ENCODE data around the gene UGT2B28. TPM values are rescaled to one million over a fixed set of nuclear protein-coding genes. Genes with fewer than 3 reads are reported as not detected.
"Not testable (repeated sequence)": the region's sequence is repeated elsewhere in the genome, so short reads cannot be mapped to it uniquely, and the experiment has no call there.

UGT2B28 gene
- total RNA-seq: not detected
- polyA plus RNA-seq (ENCODE audit: insufficient read length in 6 of 6): under 1 TPM in 4 of 6 donors, not detected in 2; 0.12 to 0.91 (median 0.65) TPM
- long read RNA-seq, donor 1: 0 reads
- long read RNA-seq, donor 2: 0 reads
- long read RNA-seq, donor 3: 0 reads
- long read RNA-seq, donor 4: 0 reads
- long read RNA-seq, donor 5: 0 reads
- long read RNA-seq, donor 6: 0 reads
- long read RNA-seq, donor 7: 0 reads
- long read RNA-seq, donor 8: 0 reads
- long read RNA-seq, donor 9: 0 reads
- long read RNA-seq, donor 10: 0 reads
- long read RNA-seq, donor 11: 0 reads
- long read RNA-seq, donor 12: 0 reads

- H3K27ac ChIP-seq; DNase-seq; H3K27me3 ChIP-seq; H3K4me1 ChIP-seq; ATAC-seq; H3K4me3 ChIP-seq; H3K9me3 ChIP-seq; H3K36me3 ChIP-seq; intact Hi-C loops (cut with DNase I): not testable (repeated sequence)
Observed at GRCh38 chr4:69280081-69280480, at the start of gene UGT2B28. UGT2B28 (plus strand) TSS chr4:69280475; CDS start chr4:69280501, 26 bp downstream.

GRCh38 chr4:69239092-69239491, 41.2 kb upstream of the UGT2B28 start:
- no peak for TF ChIP-seq CTCF (IDR thresholded peaks at IDR 0.05)
- no peak for DNase-seq
- no peaks in the 10 kb centered on the region for H3K27me3 ChIP-seq

GRCh38 chr4:69239557-69240168, 40.6 kb upstream of the UGT2B28 start:
- Histone ChIP-seq H3K4me1 (no peaks in the 10 kb centered on the region), H3K27ac (no peak overlapping the region)
- ATAC-seq: no peak

More at GRCh38 chr4:69239092-69239491, 41.2 kb upstream of the UGT2B28 start:
- no peaks in the 10 kb centered on the region for H3K36me3 ChIP-seq
- H3K4me3 ChIP-seq: no peak overlapping the region
- no peak overlapping the region for H3K27ac ChIP-seq
- intact Hi-C loops (cut with DNase I): no loop called here
- H3K9me3 ChIP-seq: peaks cover 0 to 5% of the 10 kb centered on the region in 2 donors
- no peak for ATAC-seq
- H3K4me1 ChIP-seq: no peaks in the 10 kb centered on the region

GRCh38 chr4:69240787-69241186, 39.5 kb upstream of the UGT2B28 start:
- intact Hi-C loops (cut with DNase I); H3K4me1 ChIP-seq; H3K27me3 ChIP-seq; ATAC-seq; H3K4me3 ChIP-seq; H3K27ac ChIP-seq; DNase-seq; H3K9me3 ChIP-seq; H3K36me3 ChIP-seq: not testable (repeated sequence)

More at GRCh38 chr4:69239557-69240168, 40.6 kb upstream of the UGT2B28 start:
- Histone ChIP-seq H3K4me3 (no peak overlapping the region), H3K27me3 (no peaks in the 10 kb centered on the region), H3K9me3 (peaks cover 0 to 5% of the 10 kb centered on the region in 2 donors), H3K36me3 (no peaks in the 10 kb centered on the region)
- DNase-seq: no peak
- TF ChIP-seq CTCF (IDR thresholded peaks at IDR 0.05): no peak
- intact Hi-C loops (cut with DNase I): no loop called here

GRCh38 chr4:69241746-69242145, 38.5 kb upstream of the UGT2B28 start:
- H3K4me3 ChIP-seq; H3K4me1 ChIP-seq; H3K27me3 ChIP-seq; H3K36me3 ChIP-seq; intact Hi-C loops (cut with DNase I); DNase-seq; H3K27ac ChIP-seq; H3K9me3 ChIP-seq; ATAC-seq: not testable (repeated sequence)

- H3K27ac ChIP-seq; H3K27me3 ChIP-seq; DNase-seq; ATAC-seq; H3K4me1 ChIP-seq; H3K4me3 ChIP-seq; H3K36me3 ChIP-seq; intact Hi-C loops (cut with DNase I); H3K9me3 ChIP-seq: not testable (repeated sequence)
Observed at GRCh38 chr4:69242562-69243240, 37.6 kb upstream of the UGT2B28 start.

GRCh38 chr4:69250884-69251283, 29.4 kb upstream of the UGT2B28 start:
- ATAC-seq; H3K9me3 ChIP-seq; intact Hi-C loops (cut with DNase I); H3K27ac ChIP-seq; H3K36me3 ChIP-seq; H3K4me1 ChIP-seq; H3K4me3 ChIP-seq; DNase-seq; H3K27me3 ChIP-seq: not testable (repeated sequence)

- H3K4me1 ChIP-seq; H3K9me3 ChIP-seq; H3K27me3 ChIP-seq; intact Hi-C loops (cut with DNase I); H3K4me3 ChIP-seq; H3K27ac ChIP-seq; ATAC-seq; DNase-seq; H3K36me3 ChIP-seq: not testable (repeated sequence)
Observed at GRCh38 chr4:69253147-69253772, 27.0 kb upstream of the UGT2B28 start.

GRCh38 chr4:69268612-69269011, 11.7 kb upstream of the UGT2B28 start:
- H3K4me3 ChIP-seq; ATAC-seq; H3K27me3 ChIP-seq; H3K9me3 ChIP-seq; DNase-seq; intact Hi-C loops (cut with DNase I); H3K36me3 ChIP-seq; H3K27ac ChIP-seq; H3K4me1 ChIP-seq: not testable (repeated sequence)

- H3K27me3 ChIP-seq; H3K9me3 ChIP-seq; DNase-seq; intact Hi-C loops (cut with DNase I); H3K4me1 ChIP-seq; H3K4me3 ChIP-seq; H3K27ac ChIP-seq; ATAC-seq; H3K36me3 ChIP-seq: not testable (repeated sequence)
Observed at GRCh38 chr4:69296356-69296755, 16.1 kb downstream of the UGT2B28 start.

Measured in left lung (tissue), 14 donors.